NCI-H345 treated with DMSO at 0.1 percent for 48 hours (cell line): ENCODE measurements around the gene IL37.
"Not testable (repeated sequence)": the region's sequence is repeated elsewhere in the genome, so short reads cannot be mapped to it uniquely, and the experiment has no call there.

Source experiments
- DNase-seq: peaks from one replicate; lab custom pipeline; 2025; ENCODE audit not compliant: unreplicated experiment; lab: John Stamatoyannopoulos, UW

IL37 gene

GRCh38 chr2:112920923-112921532, 10.1 kb downstream of the IL37 start:
- DNase-seq, result no peak

- no peak for DNase-seq
Measured at GRCh38 chr2:112921982-112922381, 11.0 kb downstream of the IL37 start.

GRCh38 chr2:112923237-112923966, 12.4 kb downstream of the IL37 start:
- no peak for DNase-seq

GRCh38 chr2:112923967-112924338, 13.0 kb downstream of the IL37 start:
- no peak for DNase-seq

- no peak for DNase-seq
Measured at GRCh38 chr2:112924360-112924759, 13.4 kb downstream of the IL37 start.

- DNase-seq, result no peak
Measured at GRCh38 chr2:112924821-112925220, 13.9 kb downstream of the IL37 start.

GRCh38 chr2:112926707-112927106, 15.7 kb downstream of the IL37 start:
- DNase-seq, result no peak

GRCh38 chr2:112927745-112928144, 16.8 kb downstream of the IL37 start:
- no peak for DNase-seq

- DNase-seq, result no peak
Measured at GRCh38 chr2:112933261-112933660, 22.3 kb downstream of the IL37 start.

- not testable (repeated sequence) for DNase-seq
Measured at GRCh38 chr2:112934117-112934516, 23.2 kb downstream of the IL37 start.

- no peak for DNase-seq
Measured at GRCh38 chr2:112936927-112937232, 25.9 kb downstream of the IL37 start.

- no peak for DNase-seq
Measured at GRCh38 chr2:112938904-112939303, 27.9 kb downstream of the IL37 start.

GRCh38 chr2:112939425-112939824, 28.5 kb downstream of the IL37 start:
- no peak for DNase-seq

- DNase-seq, result no peak
Measured at GRCh38 chr2:112940859-112941625, 30.1 kb downstream of the IL37 start.

GRCh38 chr2:112941753-112942653, 31.0 kb downstream of the IL37 start:
- DNase-seq, result no peak

- no peak for DNase-seq
Measured at GRCh38 chr2:112942654-112943002, 31.7 kb downstream of the IL37 start.

GRCh38 chr2:112944971-112945370, 34.0 kb downstream of the IL37 start:
- no peak for DNase-seq

GRCh38 chr2:112946086-112946485, 35.1 kb downstream of the IL37 start:
- no peak for DNase-seq

- no peak for DNase-seq
Measured at GRCh38 chr2:112947374-112947773, 36.4 kb downstream of the IL37 start.

GRCh38 chr2:112949456-112949855, 38.5 kb downstream of the IL37 start:
- no peak for DNase-seq

GRCh38 chr2:112954364-112954763, 43.4 kb downstream of the IL37 start:
- no peak for DNase-seq
